Daoy (cell line): ENCODE data around the gene ATP11A. TPM values are rescaled to one million over a fixed set of nuclear protein-coding genes. Genes with fewer than 3 reads are reported as not detected.

Experiments used
- DNase-seq: peaks from one replicate; pipeline ENCODE4 v3.0.0-alpha.2; 2015; ENCODE audit warnings: low read depth
- total RNA-seq: library from RNA; depleted of rRNA; stranded (reverse); fragments of >200 nt; shearing (Covaris generic); gene quantifications from 2 replicates; pipeline ENCODE4 v1.2.3, GENCODE V29; 2014

Gene ATP11A
- total RNA-seq, 1 experiment from 2014 or later, result 2.0 TPM

- no peak for DNase-seq
These were observed 128.3 kb downstream of the ATP11A start for GRCh38 chr13:112818040-112818697.

- no peak for DNase-seq
These were observed 128.8 kb downstream of the ATP11A start for GRCh38 chr13:112818698-112819045.

- no peak for DNase-seq
These were observed 129.3 kb downstream of the ATP11A start for GRCh38 chr13:112819111-112819510.

- no peak for DNase-seq
These were observed 130.0 kb downstream of the ATP11A start for GRCh38 chr13:112819816-112820215.

GRCh38 chr13:112820318-112820717 lies 130.5 kb downstream of the ATP11A start:
- no peak for DNase-seq

GRCh38 chr13:112821340-112822055 lies 131.7 kb downstream of the ATP11A start:
- DNase-seq, result no peak

- no peak for DNase-seq
These were observed 133.0 kb downstream of the ATP11A start for GRCh38 chr13:112822851-112823250.

GRCh38 chr13:112824429-112824828 lies 134.6 kb downstream of the ATP11A start:
- DNase-seq, result no peak

GRCh38 chr13:112825071-112825470 lies 135.2 kb downstream of the ATP11A start:
- no peak for DNase-seq

- DNase-seq, result no peak
These were observed 136.0 kb downstream of the ATP11A start for GRCh38 chr13:112825875-112826274.

- DNase-seq, result no peak
These were observed 136.7 kb downstream of the ATP11A start for GRCh38 chr13:112826565-112826964.

GRCh38 chr13:112828082-112828699 lies 138.4 kb downstream of the ATP11A start:
- no peak for DNase-seq

- DNase-seq, result no peak
These were observed 138.9 kb downstream of the ATP11A start for GRCh38 chr13:112828756-112829155.

- DNase-seq, result no peak
These were observed 141.4 kb downstream of the ATP11A start for GRCh38 chr13:112831196-112831595.

GRCh38 chr13:112831801-112832200 lies 142.0 kb downstream of the ATP11A start:
- no peak for DNase-seq

- no peak for DNase-seq
These were observed 143.0 kb downstream of the ATP11A start for GRCh38 chr13:112832811-112833210.

GRCh38 chr13:112833551-112834257 lies 143.9 kb downstream of the ATP11A start:
- no peak for DNase-seq

- DNase-seq, result no peak
These were observed 145.5 kb downstream of the ATP11A start for GRCh38 chr13:112835344-112835743.

- no peak for DNase-seq
These were observed 146.0 kb downstream of the ATP11A start for GRCh38 chr13:112835796-112836195.

GRCh38 chr13:112836940-112837339 lies 147.1 kb downstream of the ATP11A start:
- no peak for DNase-seq

- DNase-seq, result no peak
These were observed 147.7 kb downstream of the ATP11A start for GRCh38 chr13:112837371-112838037.
